WERI-Rb-1 (cell line): ENCODE data around the gene ARIH2.

Experiments
- DNase-seq: peaks from one replicate; pipeline ENCODE4 v3.0.0-alpha.2; 2020
- H3K27ac ChIP-seq: fragments of 250-450 bp; sonication (Bioruptor Pico); 2 replicates; pipeline ENCODE4 v1.5.1; 2020; ENCODE audit warnings: mild to moderate bottlenecking, moderate library complexity
- H3K27me3 ChIP-seq: fragments of 250-450 bp; sonication (Bioruptor Pico); 2 replicates; pipeline ENCODE4 v1.5.1; 2021; ENCODE audit warnings: mild to moderate bottlenecking, low read depth, moderate library complexity; ENCODE audit not compliant: insufficient read depth, severe bottlenecking
- H3K36me3 ChIP-seq: fragments of 250-450 bp; sonication (Bioruptor Pico); 2 replicates; pipeline ENCODE4 v1.5.1; 2020; ENCODE audit warnings: mild to moderate bottlenecking, moderate library complexity
- H3K4me3 ChIP-seq: 2 replicates; pipeline ENCODE4 v1.5.1; 2011; ENCODE audit warnings: low read depth, mild to moderate bottlenecking, control low read depth, low read length
- H3K9me3 ChIP-seq: fragments of 250-450 bp; sonication (Bioruptor Pico); 2 replicates; pipeline ENCODE4 v1.5.1; 2021; ENCODE audit warnings: mild to moderate bottlenecking, moderate library complexity; ENCODE audit not compliant: severe bottlenecking
- TF ChIP-seq, protein P1 (sequence below): IDR thresholded peaks from 2 replicates; pipeline ENCODE4 v1.5.1; 2011; ENCODE audit warnings: low read depth, mild to moderate bottlenecking, control low read depth, inconsistent platforms, low read length

The ARIH2 gene

GRCh38 chr3:49022688-49023171 is 104.1 kb downstream of the ARIH2 start:
- H3K27me3 ChIP-seq: no peaks in the 10 kb centered on the region
- no peak for DNase-seq
- H3K36me3 ChIP-seq: peaks cover 47% of the 10 kb centered on the region
- TF ChIP-seq, protein P1, sequence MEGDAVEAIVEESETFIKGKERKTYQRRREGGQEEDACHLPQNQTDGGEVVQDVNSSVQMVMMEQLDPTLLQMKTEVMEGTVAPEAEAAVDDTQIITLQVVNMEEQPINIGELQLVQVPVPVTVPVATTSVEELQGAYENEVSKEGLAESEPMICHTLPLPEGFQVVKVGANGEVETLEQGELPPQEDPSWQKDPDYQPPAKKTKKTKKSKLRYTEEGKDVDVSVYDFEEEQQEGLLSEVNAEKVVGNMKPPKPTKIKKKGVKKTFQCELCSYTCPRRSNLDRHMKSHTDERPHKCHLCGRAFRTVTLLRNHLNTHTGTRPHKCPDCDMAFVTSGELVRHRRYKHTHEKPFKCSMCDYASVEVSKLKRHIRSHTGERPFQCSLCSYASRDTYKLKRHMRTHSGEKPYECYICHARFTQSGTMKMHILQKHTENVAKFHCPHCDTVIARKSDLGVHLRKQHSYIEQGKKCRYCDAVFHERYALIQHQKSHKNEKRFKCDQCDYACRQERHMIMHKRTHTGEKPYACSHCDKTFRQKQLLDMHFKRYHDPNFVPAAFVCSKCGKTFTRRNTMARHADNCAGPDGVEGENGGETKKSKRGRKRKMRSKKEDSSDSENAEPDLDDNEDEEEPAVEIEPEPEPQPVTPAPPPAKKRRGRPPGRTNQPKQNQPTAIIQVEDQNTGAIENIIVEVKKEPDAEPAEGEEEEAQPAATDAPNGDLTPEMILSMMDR: no peak
- H3K9me3 ChIP-seq: no peaks in the 10 kb centered on the region
- H3K4me3 ChIP-seq: peak overlapping the region; percentile 75
- peak overlapping the region; percentile 97 for H3K27ac ChIP-seq

- no peak for DNase-seq
- Histone ChIP-seq H3K4me3 (no peak overlapping the region), H3K9me3 (no peaks in the 10 kb centered on the region), H3K27me3 (no peaks in the 10 kb centered on the region), H3K36me3 (peaks cover 56% of the 10 kb centered on the region), H3K27ac (no peak overlapping the region)
- TF ChIP-seq, protein P1: no peak
These were observed 105.1 kb downstream of the ARIH2 start for GRCh38 chr3:49023775-49024174.

DNA sequence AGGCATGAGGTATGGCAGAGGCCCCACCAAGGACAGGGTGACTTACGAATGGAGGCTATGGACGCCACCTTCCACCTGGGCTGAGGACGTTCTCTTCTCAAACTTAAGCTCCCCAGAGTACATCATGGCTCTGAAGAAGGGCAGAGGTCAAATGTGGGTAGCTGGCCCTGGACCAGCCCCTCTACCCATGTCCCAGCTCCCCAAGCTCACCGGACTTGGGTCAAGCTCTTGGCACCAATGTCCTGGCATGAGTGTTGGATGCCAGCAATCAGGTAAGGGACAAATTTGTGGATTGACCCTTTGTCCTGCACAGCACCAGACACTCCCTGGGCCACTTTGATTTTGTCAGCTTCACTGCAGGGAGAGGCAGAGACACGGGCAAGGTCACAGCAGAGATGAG is 105.8 kb downstream of the ARIH2 start:
- Histone ChIP-seq H3K4me3 (no peak overlapping the region), H3K9me3 (no peaks in the 10 kb centered on the region), H3K27me3 (no peaks in the 10 kb centered on the region), H3K27ac (no peak overlapping the region), H3K36me3 (peaks cover 56% of the 10 kb centered on the region)
- DNase-seq: no peak
- TF ChIP-seq, protein P1: no peak

DNA sequence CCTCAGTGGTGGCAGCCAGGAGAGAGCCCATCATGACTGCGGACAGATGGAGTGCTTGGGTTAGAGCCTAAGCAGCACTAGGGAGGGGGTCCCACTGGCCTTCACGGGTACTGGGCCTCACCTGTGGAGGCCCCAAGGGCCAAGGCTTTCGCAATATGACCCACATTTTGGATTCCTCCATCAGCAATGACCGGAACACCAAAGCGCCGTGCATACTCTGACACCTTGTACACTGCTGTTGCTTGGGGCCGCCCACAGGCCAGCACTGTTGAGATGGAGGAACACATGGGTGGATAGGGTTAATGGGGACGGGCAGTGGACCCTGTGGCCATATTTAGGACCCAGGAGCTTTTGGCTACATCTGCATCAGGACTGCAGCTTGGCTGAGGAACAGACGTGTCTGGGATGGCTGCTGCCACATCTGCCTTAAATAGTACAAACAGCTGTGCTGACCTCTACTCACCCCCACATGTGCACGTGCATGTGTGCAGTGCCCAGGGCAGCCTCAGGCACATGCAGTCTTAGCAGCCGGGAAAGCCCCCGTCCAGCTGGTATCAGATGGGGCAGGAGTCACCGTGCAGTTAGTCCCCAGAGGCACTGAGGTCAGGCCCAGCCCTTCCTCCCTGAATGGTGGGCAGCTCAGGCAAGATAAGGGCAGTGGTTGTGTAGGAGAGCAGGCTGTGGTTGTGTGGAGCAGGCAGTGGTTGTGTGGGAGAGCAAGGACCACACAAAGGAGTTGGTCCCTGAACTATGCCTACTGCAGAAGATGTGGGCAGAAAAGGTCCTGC is 106.6 kb downstream of the ARIH2 start:
- H3K9me3 ChIP-seq: no peaks in the 10 kb centered on the region
- no peak for DNase-seq

GRCh38 chr3:49025793-49026520 is 107.3 kb downstream of the ARIH2 start:
- H3K27ac ChIP-seq: no peak overlapping the region
- H3K9me3 ChIP-seq: no peaks in the 10 kb centered on the region
- DNase-seq: no peak
- H3K27me3 ChIP-seq: no peaks in the 10 kb centered on the region
- TF ChIP-seq, protein P1: no peak
- H3K36me3 ChIP-seq: peaks cover 67% of the 10 kb centered on the region
- H3K4me3 ChIP-seq: no peak overlapping the region

More for the DNA sequence above, 106.6 kb downstream of the ARIH2 start:
- no peak overlapping the region for H3K27ac ChIP-seq
- no peaks in the 10 kb centered on the region for H3K27me3 ChIP-seq
- TF ChIP-seq, protein P1: no peak
- H3K36me3 ChIP-seq: peaks cover 62% of the 10 kb centered on the region
- H3K4me3 ChIP-seq: no peak overlapping the region
